Fibroblast of mammary gland (primary cell): ENCODE data around the gene IGF2BP2.

Experiments used
- DNase-seq: peaks from one replicate; pipeline ENCODE4 v3.0.0-alpha.2; 2010; ENCODE audit warnings: low read depth
- H3K4me3 ChIP-seq: 2 replicates; pipeline ENCODE4 v1.5.1; 2011; ENCODE audit warnings: low read depth, mild to moderate bottlenecking, low read length, moderate library complexity; ENCODE audit not compliant: control insufficient read depth
- TF ChIP-seq, protein P1 (sequence below): conservative IDR thresholded peaks from 2 replicates; pipeline ENCODE4 v1.5.1; 2011; ENCODE audit warnings: low read depth, low read length, inconsistent platforms; ENCODE audit not compliant: control insufficient read depth, insufficient read depth

Gene IGF2BP2

DNA sequence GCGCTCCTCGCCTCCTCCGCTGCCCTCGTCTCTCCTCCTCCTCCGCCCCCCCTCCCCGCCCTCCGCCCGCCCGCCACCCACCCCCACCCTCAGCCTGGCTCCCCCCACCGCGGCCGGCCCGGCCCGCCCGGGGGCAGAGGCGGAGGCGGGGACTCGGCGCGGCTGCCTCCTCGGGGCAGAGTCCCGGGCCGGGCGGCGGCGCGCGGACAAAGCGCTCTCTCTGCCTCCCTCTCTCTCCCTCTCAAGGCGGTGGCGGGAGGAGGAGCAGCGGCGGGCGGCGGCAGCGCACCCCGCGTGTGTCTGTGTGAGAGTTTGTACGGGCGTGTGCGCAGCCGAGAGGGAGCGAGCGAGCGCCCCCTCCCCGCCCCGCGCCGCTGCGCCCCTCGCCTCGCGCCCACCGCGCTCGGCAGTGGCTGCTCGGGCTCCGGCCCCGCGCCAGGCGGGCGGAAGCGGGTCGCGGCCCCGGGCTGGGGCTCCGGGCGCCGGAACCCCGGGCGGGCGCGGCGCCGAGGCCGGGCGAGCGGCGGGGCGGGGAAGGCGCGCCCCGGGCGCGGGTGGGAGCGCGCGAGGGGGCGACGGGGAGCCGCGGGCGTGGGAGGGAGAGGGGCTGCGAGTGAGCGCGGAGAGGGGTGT is at the start of gene IGF2BP2:
Gene IGF2BP2 (minus strand): TSS at position 37 of the 633 bp plus-strand sequence. CDS start 82 bp downstream, outside the sequence.
- DNase-seq: peak; percentile 68
- H3K4me3 ChIP-seq: peak within 1 kb of the TSS; percentile 75
- TF ChIP-seq, protein P1, sequence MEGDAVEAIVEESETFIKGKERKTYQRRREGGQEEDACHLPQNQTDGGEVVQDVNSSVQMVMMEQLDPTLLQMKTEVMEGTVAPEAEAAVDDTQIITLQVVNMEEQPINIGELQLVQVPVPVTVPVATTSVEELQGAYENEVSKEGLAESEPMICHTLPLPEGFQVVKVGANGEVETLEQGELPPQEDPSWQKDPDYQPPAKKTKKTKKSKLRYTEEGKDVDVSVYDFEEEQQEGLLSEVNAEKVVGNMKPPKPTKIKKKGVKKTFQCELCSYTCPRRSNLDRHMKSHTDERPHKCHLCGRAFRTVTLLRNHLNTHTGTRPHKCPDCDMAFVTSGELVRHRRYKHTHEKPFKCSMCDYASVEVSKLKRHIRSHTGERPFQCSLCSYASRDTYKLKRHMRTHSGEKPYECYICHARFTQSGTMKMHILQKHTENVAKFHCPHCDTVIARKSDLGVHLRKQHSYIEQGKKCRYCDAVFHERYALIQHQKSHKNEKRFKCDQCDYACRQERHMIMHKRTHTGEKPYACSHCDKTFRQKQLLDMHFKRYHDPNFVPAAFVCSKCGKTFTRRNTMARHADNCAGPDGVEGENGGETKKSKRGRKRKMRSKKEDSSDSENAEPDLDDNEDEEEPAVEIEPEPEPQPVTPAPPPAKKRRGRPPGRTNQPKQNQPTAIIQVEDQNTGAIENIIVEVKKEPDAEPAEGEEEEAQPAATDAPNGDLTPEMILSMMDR: no peak

GRCh38 chr3:185874119-185874518 is 49.3 kb upstream of the IGF2BP2 start:
- DNase-seq: no peak
- TF ChIP-seq, protein P1: no peak
- H3K4me3 ChIP-seq: no peak overlapping the region

GRCh38 chr3:185867650-185868049 is 42.8 kb upstream of the IGF2BP2 start:
- TF ChIP-seq, protein P1: no peak
- H3K4me3 ChIP-seq: no peak overlapping the region
- no peak for DNase-seq

DNA sequence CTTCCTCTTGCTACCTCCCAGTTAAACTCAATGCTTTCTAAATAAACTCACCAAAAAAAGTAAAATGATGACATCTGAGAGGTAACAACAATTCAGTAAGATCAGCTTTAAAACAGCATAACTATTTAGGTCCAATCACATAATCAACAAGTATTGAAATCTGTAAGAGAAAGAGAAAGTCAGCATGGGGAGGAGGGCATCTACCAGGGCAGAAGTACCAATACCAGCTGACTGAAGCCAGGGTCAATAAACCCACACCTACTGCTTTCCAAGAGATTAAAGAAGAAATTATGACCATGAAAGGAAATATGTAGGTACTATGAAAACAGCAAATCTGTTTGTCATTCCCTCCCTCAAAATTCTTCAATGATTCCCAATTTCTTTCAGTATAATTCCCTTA is 42.2 kb upstream of the IGF2BP2 start:
- H3K4me3 ChIP-seq: no peak overlapping the region
- TF ChIP-seq, protein P1: no peak
- no peak for DNase-seq

DNA sequence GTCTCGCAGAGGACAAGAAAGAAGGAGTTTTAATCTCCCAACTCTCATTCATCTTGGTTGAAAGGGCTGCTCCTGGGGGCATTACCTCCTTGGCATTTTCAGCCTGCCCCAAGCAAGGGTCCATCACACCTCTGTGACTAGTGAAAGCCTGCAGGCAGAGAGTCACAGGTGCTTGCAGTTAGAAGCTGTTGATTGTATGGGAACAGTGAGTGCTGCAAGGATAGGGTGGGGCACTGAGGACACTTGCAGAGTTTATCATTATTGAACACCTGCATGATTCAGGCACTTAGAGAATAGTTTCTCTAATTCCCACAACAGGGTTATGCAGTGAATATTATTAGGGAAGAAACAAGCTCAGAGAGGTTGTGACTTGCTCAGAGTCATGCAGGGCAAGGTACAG is 41.7 kb upstream of the IGF2BP2 start:
- H3K4me3 ChIP-seq: no peak overlapping the region
- TF ChIP-seq, protein P1: no peak
- no peak for DNase-seq

DNA sequence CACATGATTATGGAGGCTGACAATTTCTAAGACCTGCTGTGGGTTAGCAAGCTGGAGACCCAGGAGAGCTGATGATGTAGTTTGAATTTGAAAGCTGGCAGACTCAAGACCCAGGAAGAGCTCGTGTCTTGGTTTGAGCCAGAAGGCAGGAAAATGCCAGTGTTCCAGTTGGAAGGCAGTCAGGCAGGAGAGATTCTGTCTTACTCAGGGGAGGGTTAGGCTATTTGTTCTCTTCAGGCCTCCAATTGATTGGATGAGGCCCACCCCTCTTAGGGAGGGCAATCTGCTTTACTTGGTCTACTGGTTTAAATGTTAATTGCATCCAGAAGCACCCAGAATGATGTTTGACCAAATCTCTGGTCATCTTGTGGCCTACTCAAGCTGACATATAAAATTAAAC is 40.4 kb upstream of the IGF2BP2 start:
- TF ChIP-seq, protein P1: no peak
- no peak for DNase-seq
- no peak overlapping the region for H3K4me3 ChIP-seq
